HG02571 (cell line): ENCODE data around the gene CYP11A1.
A peak's percentile ranks its signal among the peaks of the same experiment; 100 is the strongest.
"Not testable (repeated sequence)": the region's sequence is repeated elsewhere in the genome, so short reads cannot be mapped to it uniquely, and the experiment has no call there.

Experiments used
- ATAC-seq: cut with Tn5 transposase; IDR thresholded peaks from one replicate; pipeline ENCODE4 v1.9.1; 2021; ENCODE audit warnings: mild to moderate bottlenecking, moderate library complexity; ENCODE audit not compliant: unreplicated experiment

The CYP11A1 gene

DNA sequence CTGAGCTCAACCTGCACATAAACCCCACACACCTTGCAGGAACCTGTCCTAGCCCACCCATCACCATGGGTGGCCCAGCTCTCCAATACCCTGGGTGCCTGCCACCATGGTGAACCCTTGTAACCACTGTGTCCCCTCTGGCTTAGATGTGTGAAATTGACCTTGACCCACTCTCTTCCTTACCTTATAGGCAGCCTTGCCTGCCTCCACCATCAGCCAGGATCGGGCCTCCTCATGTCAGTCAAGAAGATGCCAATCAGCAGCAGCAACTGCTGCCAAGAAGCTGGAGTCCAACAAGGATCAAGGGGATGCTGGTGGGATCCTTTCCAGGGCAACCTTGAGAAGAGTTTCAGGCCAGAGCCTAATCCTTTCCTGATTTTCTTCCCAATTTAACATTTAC, 8.8 kb upstream of the CYP11A1 start:
- no peak for ATAC-seq

DNA sequence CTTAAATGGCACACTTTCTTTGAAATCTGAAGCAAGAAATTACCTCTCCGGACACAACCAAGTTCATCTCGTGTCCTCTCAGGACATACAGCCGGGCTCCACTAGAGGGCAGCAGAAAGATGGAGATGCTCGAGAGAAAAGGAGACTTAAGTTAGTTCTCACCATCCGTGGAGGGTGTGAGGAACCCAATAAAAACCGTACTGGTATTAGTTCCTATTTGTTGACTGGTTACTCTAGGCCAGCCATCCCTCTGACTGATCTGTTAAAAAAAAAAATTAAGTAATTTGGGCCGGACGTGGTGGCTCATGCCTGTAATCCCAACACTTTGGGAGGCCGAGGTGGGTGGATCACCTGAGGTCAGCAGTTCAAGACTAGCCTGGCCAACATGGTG, 7.9 kb upstream of the CYP11A1 start:
- ATAC-seq = no peak

DNA sequence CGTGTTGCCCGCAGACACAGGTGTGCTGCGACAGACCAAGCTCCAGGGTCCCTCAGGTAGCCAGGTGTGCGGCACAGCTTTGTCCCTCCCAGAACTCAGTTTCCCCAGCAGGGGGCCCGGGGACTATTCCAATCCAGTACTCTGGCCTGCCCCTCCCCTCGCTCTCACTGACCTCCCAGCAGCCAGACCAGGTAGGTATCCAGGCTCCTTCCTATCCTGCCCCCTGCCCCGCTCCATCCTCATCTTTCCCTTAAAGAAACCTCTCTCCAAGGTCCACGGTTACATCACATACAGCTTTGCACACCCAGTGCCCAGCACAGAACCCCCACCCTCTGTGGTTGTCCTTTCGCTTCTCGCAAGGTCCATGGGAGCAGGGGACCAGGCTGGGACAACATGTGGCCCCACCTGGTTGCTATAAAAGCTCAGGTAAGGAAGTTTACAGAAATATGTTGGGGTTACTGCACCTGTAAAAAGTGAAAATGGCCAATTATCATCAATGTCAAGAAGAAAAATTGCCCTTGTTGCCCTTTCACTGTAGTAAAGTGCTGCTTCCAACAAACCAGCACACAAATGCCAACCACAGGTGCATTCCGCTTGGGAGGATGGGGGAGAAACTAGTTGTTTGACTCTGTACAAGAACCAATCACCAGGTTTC, 7.3 kb upstream of the CYP11A1 start:
- ATAC-seq = no peak

DNA sequence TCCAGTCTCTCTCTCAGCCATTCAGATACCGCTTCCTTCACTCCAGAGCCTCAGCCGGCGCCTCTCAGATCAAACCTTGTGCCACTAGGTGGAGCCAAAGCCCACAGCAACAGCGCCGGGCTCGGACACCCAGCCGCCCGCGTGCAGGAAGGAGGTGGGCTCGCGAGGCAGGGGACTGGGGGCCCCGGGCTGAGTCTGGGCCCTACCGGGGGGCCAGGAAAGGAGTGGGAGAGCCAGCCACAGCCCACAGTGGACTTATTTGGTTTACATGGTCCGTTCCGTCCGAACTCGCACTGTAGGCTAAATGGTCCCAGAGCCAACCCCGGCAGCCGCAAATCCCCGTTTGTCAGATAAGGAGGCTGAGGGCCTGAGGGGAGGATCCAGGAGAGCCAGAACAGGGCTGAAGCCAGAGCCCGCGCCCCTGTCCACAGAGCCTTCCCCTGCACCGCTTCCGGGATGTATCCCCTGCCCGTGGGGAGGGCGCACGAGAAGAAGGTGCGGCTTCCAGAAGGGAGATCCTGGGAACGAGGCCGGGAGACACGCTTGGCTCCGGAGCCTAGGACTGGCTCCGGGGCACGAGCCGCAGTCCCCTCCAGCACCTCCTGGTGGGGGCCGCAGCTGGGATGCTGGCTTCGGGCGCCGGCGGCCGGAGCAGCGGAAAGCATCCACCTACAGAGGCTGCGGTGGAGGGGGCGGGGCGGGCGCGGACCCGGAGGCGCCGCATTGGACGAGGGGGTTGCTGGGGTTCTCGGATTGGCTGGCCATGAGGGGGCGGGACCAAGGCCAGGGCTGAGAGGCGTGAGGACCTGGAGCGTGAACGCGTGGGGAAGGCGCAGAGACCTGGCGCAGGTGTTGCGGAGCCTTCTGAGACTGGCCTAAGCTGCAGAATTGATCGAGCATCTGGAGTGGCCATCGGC, 6.5 kb upstream of the CYP11A1 start:
- ATAC-seq = peak; percentile 76

DNA sequence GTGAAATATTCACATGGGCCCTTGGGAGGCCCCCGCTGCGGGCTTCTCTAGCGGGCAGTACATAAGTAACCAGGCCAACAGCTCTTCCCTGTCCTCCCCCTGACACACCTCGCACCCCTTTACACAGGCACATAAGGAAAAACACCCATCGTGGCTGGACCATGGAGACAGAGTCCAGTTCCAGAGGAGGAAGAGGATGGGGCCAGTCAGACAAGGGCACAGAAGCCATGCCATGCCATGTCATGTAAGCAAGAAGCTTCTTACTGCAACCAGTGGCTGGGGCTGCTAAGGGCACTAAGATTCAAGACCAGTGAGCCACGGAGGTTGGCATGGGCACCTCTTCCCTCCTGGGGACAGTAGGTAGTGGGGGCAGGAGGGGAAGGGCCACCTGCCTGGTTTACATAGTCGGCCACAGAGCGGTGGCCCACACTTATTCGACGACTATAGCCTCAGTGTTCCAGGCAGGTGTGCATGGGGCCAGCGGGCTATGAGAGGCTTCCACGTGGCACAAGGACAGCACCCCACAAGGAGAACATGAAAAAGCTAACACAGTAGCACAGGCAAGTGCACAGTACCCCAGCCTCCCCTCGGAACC, 5.7 kb upstream of the CYP11A1 start:
- no peak for ATAC-seq

DNA sequence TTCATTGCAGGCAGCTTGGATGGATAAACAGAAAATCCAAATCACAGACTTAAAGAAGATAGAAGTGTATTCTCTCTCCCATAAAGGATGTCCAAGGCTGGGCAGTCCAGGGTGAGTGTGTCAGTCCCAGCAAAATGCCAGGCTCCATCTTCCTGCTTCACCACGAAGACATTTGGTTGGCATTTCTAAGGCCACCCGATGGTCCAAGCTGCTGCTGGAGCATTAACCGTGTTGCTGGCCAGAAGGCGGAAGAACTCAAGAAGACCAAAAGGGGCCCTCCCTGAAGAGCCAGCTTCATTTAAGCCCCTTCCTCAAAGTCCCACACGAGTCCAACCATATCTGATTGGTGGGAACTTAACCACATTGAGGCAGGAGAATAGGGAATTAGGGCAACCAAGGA, 3.0 kb upstream of the CYP11A1 start:
- ATAC-seq = no peak

DNA sequence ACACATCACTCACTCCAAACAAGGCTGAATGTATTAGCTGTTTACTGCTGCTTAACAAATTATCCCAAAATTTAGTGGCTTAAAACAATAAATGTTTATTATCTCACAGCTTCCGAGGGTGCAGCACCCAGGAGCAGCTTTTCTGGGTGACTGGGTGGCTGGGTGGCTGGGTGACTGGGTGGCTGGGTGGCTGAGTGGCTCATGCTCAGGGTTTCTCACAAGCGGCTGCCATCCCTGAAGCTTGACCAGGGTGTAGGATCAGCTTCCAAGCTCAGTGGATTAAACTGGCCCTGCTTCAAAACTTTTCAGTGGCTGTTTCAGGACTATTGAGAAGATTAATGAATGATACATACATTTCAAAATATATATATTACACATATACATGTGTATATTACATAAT, 2.3 kb upstream of the CYP11A1 start:
- no peak for ATAC-seq

DNA sequence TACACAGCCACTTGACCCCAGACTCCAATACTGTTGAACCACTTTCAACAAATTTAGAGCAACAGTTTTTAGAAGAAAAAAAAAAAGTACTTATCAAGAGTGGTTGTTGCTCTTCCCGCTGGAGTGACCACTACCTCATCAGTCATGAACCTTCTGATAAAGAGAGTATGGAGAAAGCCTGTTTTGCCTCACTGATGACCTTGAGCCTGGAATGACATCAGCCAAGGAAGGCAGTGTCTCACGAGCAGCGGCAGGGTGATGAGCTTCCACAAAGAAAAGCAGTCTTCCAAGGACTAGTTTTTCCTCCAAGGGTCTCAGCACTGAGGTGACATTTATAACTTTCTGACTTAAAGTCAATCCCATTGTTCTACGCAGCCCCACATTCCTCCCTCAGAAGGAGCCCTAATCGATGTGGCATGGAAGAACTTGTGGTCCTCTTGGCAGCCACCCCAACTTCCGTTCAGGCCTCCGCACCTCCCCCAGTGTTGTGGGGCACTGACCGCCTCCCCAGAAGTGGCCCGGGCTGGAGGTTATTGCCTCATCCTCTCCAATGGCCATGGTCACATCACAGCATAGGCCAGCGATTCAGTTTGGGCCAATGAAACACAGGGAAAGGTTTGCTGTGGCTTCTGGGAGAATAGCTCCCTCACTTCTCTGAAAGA, 1.8 kb upstream of the CYP11A1 start:
- no peak for ATAC-seq

DNA sequence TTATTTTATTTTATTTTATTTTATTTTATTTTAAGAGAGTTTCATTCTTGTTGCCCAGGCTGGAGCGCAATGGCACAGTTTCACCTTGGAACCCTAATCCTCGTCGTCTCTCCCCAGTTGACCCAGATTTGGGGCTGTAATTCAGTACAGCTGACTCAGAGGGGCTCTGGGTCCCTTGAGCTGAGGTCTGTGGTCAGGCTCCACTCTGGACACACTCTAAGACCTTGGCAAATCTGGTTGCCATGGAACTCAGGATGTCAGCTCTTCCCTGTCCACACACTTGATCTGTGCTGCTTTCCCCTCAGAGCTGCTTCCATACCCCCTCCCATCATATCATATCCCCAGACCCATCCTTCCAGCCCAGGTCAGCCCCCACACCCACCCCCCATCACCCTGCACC, 675 bp upstream of the CYP11A1 start:
- ATAC-seq = no peak

DNA sequence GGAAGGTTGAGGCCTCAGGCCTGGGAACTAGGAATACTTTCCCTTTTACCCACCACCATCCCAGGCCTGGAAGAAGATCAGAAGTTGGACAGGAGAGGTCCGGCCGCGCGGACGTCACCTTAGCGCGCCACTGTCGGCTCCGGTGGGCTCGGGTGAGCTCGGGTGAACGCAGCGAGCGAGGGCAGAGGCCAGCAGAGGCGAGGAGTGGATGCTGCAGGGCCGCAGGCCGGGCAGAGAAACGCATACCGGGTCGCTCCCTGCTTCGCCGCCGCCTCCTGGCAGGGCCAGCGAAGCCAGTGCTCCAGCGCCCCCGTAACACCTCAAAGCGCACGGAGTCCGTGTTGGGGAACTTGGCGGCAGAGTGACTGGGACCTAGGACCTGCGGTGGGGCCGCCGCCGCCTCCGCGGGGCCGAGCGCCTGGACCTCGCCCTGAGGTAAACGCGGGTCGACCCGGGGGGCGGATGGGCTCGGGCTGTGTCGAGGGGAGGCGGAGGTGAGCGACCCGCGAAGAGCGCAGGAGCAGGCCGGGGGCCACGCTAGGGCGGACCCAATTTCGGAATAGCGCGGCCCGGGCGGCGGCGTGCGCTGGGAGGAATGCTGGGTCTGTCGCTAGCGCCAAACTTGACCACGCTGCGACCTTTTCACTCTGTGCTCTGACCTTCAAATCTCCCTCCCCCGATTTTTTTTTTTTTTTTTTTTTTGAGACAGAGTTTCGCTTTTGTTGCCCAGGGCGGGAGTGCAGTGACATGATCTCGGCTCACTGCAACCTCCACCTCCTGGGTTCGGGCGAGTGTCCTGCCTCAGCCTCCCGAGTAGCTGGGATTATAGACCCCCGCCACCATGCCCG, 1.6 kb downstream of the CYP11A1 start:
- no peak for ATAC-seq

DNA sequence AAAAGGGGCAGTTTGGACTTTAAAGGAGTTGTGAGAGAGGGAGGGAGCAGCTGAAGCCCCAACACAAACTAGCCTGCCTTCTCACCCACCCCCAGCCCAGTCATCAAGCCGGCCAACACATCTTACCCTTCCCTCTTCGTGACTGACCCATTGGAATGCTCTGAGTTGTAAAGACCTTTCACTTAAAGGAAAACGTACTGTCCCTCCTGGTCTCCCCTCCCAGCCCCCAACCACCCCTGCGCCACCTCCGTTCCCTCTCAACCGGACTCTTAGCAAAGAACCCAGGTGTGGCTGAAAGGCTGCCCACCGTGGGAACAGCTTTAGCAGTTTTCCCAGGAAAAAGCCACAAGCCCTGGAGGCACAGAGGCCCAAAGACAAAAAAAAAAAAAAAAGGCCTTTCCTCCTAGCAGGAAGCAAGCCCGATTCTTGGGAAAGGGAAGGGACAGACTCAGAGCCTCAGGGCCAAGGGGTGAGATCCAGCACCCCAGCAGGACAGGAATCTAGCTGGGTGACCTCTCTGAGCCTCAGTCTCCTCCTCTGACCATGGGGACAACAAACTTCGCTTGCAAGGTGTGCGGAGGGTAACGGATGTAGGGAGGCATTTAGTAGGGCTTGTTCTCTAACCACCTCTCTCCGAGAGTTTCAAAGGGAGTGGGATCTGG, 2.4 kb downstream of the CYP11A1 start:
- ATAC-seq = no peak

DNA sequence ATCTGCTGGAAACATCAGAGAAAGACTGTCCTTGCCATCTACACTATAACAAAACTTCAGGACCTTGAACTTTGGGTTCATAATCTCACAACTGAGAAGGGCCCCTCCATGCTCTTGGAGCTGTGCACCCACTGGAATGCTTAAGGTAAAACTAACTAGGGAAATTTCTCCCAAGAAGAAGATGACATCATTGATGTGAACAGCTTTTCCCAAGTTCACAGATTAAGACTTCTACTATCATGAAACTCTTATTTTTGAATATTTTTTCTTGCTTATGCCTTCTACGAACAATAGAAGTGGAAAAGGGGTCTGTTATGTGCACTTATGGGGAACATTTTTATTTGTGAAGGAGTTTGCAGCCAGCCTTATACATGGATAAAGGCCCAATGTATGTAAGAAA, 5.0 kb downstream of the CYP11A1 start:
- no peak for ATAC-seq

DNA sequence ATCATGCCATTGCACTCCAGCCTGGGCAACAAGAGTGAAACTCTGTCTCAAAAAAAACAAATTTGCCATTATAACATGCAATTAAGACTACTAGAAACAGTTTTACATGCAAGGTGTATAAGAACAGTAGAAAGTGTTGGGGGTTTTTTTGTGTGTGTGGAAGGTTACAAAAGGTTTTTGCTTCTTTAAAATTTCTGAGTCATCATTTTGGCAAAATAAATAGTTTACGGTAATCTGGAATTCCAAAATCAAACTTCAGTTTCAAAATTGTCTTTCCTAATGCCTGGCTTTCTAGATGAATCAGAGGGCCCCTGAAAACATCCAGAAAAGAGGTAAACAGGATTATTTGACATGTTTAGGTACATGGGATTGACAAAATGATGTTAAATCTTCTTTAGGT, 6.6 kb downstream of the CYP11A1 start:
- ATAC-seq = not testable (repeated sequence)

DNA sequence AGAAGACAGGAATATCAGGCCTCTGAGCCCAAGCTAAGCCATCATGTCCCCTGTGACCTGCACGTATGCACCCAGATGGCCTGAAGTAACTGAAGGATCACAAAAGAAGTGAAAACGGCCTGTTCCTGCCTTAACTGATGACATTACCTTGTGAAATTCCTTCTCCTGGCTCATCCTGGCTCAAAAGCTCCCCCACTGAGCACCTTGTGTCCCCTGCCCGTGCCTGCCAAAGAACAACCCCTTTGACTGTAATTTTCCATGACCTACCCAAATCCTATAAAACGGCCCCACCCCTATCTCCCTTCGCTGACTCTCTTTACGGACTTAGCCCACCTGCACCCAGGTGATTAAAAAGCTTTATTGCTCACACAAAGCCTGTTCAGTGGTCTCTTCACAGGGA, 8.1 kb downstream of the CYP11A1 start:
- not testable (repeated sequence) for ATAC-seq

DNA sequence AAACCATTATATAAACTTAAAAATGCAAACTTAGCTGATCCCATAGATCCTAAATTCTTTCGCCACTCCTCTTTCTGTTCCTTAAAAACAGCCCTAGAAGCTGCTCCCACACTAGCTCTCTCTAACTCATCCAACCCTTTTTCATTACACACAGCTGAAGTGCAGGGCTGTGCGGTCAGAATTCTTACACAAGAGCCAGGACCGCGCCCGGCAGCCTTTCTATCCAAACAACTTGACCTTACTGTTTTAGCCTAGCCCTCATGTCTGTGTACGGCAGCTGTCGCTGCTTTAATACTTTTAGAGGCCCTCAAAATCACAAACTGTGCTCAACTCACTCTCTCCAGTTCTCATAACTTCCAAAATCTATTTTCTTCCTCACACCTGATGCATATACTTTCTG, 9.9 kb downstream of the CYP11A1 start:
- ATAC-seq = not testable (repeated sequence)

DNA sequence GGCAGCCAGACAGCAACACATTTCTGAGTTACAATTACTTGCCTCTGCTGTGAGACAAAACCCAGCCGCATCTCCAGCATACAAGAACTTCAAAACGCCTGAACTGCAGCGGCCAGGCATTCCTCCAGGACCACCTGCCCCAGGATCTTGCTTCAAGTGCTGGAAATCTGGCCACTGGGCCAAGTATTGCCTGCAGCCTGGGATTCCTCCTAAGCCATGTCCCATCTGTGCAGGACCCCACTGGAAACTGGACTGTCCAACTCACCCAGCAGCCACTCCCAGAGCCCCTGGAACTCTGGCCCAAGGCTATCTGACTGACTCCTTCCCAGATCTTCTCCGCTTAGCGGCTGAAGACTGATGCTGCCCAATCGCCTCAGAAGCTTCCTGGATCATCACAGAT, 11.4 kb downstream of the CYP11A1 start:
- ATAC-seq = not testable (repeated sequence)

DNA sequence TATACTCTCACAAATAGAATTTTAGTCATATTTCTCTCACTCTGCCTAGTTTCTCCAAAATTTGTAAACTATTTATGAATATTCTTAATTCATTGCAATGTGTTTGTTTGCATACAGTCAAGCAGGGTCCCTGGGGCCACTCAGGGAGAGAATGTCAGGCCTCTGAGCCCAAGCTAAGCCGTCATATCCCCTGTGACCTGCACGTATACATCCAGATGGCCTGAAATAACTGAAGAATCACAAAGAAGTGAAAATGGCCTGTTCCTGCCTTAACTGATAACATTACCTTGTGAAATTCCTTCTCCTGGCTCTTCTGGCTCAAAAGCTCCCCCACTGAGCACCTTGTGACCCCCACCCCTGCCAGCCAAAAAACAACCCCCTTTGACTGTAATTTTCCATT, 13.5 kb downstream of the CYP11A1 start:
- not testable (repeated sequence) for ATAC-seq

DNA sequence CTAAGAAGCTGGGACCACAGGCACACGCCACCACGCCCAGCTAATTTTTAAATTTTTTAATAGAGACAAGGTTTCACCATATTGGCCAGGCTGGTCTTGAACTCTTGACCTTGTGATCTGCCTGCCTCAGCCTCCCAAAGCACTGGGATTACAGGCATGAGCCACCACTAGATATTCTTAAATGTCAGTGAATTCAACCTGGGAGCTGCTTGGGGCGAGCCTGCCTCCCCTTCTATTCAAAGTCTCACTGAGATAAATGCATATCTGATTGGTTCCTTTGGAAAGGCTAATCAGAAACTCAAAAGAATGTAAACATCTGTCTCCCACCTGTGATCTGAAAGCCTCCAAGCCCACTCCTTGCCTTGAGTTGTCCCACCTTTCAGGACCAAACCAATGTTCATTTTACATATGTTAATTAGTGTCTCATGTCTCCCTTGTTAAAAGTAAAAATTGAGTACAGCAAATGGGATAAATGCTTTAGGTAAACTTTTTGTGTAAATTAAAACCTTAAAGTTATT, 15.0 kb downstream of the CYP11A1 start:
- ATAC-seq = no peak

DNA sequence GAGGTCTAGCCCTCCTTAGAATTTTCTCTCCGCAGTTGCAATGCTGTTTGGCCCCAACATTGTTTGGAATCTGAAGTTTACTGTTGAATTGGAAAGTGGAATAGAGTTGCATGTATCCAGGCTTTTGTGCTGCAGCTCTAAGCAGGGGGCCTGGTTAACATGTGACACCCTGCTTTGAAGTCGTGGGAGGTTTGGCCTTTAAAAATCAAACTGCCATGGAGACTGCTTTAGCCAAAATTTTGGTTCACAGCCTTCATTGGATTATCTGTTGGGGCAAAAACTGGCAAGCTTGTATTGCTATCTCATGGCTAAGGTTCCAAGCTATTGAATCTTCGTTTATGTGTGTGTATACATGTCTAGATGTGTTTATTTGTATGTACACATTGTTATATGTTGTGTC, 15.8 kb downstream of the CYP11A1 start:
- ATAC-seq = no peak
